Measurements from ENCODE around the gene RFX6.
"Not testable (repeated sequence)": the region's sequence is repeated elsewhere in the genome, so short reads cannot be mapped to it uniquely, and the experiment has no call there.

RFX6 gene, protein sequence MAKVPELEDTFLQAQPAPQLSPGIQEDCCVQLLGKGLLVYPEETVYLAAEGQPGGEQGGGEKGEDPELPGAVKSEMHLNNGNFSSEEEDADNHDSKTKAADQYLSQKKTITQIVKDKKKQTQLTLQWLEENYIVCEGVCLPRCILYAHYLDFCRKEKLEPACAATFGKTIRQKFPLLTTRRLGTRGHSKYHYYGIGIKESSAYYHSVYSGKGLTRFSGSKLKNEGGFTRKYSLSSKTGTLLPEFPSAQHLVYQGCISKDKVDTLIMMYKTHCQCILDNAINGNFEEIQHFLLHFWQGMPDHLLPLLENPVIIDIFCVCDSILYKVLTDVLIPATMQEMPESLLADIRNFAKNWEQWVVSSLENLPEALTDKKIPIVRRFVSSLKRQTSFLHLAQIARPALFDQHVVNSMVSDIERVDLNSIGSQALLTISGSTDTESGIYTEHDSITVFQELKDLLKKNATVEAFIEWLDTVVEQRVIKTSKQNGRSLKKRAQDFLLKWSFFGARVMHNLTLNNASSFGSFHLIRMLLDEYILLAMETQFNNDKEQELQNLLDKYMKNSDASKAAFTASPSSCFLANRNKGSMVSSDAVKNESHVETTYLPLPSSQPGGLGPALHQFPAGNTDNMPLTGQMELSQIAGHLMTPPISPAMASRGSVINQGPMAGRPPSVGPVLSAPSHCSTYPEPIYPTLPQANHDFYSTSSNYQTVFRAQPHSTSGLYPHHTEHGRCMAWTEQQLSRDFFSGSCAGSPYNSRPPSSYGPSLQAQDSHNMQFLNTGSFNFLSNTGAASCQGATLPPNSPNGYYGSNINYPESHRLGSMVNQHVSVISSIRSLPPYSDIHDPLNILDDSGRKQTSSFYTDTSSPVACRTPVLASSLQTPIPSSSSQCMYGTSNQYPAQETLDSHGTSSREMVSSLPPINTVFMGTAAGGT
- 0 to 0.07 reads per million in 2 donors for total RNA-seq

DNA sequence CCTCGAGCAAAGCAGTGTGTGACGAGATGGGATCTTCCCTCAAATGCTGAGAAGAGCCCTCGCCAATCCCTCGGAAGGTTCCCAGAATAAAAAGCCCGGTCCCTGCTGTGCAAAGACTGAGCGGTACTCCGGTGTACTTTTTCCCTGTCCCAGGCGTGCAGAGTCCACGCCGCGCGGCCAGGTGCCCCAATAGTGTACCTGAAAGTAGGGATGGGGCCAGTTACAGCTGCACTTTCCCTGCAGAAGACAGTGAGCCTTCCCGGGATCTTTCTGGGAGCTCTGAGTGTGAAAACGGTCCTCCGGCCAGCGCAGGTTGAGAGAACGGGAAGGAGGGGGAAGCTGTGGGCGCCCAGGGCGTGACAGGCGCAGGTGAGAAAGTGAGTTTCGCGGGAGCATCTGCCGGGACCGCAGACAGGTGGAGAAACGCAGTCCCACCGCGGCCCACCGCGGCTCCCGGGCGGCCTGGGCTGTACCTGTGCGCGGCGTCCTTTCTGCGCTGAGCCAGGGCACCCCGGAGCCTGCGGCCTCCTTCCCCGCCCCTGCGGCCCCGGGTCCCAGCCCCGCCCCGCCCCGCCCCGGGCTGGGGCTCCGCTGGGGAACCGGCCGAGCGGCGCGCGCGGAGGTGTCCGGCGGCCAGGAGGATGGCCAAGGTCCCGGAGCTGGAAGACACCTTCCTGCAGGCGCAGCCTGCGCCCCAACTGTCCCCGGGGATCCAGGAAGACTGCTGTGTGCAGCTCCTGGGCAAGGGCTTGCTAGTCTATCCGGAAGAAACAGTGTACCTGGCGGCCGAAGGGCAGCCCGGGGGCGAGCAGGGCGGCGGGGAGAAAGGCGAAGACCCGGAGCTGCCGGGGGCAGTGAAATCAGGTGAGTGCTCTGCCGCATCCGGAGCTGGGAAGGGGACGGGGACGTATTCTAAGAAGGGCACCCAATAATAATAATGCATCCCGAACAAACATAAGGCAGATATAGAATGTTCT, at the start of gene RFX6:
Gene RFX6, plus strand, starts transcription at position 608 of the 977 bp plus-strand sequence. Its CDS starts 34 bp downstream, at position 642.
- no peak for DNase-seq

DNA sequence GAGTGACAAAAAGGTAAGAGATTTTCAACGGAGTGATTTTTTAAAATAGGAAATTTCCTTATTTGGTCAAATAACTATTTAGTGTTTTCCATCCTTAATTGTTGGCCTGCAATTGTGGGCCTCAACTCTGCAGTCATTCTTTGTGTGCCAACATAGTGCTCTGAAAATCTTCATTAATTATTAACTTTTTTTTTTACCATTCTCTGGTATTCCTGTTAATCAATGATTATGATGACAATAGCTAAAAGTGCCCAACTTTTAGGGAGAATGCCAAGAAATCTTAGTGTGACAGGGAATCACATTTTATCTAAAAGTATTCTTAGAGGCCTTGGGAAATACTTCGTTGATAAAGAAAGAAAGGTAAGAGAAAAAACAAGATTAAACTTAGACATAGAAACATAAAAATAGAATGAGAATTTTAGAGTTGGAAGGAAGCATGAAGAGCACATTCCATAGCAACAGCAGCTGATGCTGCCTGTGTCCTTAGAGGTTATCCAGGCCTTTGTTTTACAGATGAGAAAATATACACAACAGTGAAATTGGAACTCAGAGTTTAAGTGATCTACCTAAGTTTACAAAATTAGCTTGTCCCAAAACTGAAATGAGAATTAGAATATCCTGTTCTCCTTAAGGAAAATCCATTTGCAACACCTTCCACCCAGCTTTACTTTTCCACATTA, 49.3 kb upstream of the RFX6 start:
- DNase-seq, result no peak

DNA sequence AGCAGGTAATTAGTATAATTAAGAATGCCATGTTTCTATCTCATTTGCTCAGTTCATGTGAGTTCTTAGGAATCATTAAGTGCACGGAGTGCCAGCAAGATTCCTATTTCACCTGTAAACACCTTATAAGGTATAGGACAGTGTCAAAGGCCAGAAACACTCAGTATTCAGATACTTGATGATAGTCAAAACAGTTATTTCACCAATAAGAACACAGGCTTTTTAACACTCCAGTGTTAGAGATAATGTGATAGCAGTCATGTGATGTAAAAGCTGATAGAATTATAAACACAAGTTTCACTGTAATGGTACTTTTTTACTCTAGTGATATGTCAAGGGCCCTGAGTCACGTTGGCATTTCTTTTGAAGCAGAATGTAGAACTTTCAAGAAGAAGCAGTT, 48.1 kb upstream of the RFX6 start, which contains the start of gene GPRC6A:
Gene GPRC6A, minus strand, starts transcription at position 101 of the 400 bp plus-strand sequence. Its CDS starts 70 bp downstream, at position 31.
- no peak for DNase-seq

DNA sequence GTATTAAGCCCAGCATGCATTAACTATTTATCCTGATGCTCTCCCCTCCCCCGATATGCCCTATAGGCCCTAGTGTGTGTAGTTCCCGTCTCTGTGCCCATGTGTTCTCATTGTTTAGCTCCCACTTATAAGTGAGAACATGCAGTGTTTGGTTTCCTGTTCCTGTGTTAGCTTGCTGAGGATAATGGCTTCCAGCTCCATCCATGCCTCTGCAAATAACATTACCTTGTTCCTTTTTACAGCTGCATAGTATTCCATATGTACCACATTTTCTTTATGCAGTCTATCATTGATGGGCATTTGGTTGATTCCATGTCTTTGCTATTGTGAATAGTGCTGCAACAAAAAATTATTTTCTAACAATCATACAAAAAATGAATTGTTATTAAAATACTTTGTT, 42.5 kb upstream of the RFX6 start:
- not testable (repeated sequence) for DNase-seq

DNA sequence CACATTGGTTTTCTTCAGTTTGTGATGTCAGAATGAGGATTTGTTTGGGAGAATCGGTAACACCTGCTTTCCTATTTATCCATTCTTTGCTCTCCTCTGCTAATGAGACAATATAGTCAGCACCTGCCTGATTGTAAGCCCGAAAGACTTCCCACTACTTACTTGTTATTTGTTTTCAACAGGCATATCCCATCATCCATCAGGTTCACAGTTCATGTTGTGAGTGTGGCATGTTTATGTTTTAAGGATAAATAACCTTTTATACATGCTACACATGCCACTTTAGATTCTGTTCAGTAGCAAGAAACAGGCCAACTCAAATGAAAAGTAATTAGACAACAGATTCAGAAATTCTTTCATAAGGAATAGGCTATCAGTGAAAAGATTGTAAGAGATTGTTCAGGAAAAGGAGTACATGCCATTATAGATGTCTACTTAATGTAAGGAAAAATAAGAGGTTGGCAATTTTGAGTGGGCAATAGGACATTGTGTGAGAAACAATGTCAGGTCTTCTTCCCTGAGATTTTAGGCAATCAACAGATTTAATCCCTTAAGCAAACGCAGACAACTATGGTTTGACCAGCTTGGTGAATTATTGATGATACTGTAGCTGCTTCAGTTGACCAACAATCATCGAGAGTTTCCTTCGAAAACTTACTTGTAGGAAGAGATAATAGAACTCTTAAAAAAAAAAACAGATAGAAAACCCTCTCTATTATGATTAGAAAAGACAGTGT, 40.3 kb upstream of the RFX6 start:
- no peak for DNase-seq

DNA sequence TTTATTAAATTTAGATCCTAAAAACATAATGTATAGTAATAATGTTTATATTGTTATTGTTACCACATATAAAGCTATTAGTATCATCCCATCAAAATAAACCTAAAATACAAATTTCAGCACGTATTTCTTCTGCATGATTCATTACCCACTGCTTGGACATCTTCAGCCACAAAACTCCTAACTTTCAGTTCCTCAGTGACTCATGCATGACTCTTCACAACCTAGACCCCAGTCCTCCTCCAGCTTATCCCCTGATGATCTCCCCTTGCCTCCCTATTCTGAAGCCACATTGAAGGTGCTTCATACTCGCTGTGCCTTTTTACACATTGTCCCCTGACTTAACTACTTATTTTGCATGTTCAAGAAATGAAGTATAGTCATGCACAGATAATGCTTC, 37.0 kb upstream of the RFX6 start:
- DNase-seq, result no peak

DNA sequence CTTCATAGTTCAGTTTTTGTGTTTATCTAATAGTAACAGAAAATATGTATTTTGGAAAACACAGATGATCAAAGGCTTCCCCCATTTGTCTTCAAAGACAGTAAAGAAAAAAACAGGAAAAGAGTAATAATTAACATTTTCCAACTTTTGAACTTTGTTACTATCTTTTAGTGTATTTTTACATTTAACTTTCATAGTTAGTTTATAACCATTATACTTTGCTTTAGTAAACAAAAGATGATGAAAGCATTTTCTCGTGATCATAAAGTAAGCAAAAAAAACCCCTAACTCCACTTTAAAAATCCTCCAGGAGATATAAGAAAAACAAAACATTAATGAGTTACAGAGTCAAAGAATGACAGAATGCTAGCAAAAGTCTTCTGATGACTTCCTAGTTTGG, 34.6 kb upstream of the RFX6 start:
- no peak for DNase-seq

DNA sequence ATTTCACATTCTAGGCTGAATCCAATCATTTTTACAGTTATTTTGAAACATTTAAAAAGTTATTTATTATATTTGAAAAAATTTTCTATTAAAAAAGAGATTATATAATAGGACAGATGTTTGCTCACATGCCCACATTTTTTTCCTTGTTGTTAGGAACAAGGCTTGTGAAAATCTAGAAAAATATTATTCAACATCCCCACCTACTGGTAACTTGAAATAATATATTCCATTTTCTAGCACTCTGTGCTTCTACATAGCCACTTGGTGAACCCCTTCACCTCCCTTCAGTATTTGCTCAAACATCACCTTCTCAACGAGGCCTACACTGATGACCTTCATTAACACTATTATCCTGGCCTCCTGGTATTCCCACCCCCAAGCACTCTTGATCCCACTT, 29.8 kb upstream of the RFX6 start:
- DNase-seq, result peak in 1 of 5 experiments; percentile 11

DNA sequence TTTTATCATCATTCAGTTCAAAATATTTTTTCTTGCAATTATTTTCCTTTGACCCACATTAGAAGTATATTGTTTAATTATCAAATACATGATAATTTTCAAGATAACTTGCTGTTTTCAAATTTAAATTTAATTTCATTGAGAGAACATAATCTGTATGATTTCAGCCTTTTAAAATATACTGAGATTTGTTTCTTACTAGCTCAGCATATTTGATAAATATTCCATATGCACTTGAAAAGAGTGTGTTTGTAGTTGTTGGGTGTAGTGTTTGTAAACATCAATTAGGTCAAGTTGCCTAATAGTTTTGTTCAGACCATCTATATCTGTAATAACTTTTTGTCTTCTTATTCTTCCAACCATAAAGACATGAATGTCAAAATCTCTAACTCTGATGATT, 19.0 kb upstream of the RFX6 start:
- DNase-seq, result no peak

DNA sequence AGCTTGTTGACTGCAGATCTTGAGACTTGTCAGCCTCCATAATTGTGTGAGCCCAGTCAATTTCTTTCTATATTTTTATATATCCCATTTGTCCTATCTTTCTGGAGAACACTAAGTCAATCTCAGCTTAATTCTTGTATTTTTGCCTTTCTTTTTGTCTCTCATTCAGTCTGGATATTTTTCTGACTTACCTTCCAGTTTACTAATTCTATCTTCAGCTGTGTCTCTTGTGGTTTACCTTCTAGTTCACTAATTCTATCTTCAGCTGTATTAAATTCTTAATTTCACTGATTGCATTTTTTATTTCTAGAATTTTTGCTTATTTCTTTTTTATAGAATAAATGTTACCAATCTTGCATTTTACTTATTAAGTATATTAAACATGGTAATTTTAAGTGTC, 17.8 kb upstream of the RFX6 start:
- no peak for DNase-seq

DNA sequence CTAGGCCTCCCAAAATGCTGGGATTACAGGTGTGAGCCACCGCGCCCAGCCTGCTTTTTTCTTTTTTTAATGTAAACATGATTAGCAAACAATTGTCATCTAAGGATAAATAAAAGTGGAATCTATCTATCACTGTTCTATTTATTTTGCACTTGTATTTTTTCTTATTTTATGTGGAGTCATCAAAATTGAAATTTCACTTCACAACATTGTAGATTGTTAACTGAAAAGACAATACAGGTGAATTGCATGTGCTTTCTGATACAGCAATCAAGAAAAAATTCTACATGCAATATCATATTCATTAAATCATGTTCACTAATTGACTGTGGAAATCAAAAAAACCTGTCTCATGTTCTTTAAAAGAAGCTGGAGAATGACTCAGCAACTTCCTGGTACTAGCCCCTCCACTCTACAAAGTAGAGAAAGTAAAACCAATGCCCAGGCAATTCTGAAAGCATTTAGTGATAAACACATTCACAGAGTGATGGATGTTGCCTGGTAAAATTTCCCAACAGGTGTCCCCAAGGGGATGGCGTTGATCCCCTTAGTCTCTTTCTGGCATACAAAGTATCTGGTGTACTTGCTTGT, 10.7 kb upstream of the RFX6 start:
- DNase-seq, result peak in 1 of 5 experiments; percentile 27

DNA sequence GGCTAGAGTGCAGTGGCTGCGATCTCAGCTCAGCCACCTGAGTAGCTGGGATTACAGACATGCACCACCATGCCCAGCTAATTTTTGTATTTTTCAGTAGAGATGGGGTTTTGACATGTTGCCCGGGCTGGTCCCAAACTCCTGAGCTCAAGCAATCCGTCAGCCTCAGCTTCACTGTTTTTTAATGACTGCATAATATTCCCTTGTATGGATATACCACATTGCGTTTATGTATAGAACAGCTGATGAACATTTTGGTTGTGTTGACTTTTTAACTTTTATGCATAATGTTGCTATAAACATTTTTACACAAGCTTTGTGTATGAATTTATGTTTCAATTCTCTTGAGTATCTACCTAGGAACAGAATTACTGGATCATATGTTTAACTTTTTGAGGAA, 4.3 kb upstream of the RFX6 start:
- no peak for DNase-seq

DNA sequence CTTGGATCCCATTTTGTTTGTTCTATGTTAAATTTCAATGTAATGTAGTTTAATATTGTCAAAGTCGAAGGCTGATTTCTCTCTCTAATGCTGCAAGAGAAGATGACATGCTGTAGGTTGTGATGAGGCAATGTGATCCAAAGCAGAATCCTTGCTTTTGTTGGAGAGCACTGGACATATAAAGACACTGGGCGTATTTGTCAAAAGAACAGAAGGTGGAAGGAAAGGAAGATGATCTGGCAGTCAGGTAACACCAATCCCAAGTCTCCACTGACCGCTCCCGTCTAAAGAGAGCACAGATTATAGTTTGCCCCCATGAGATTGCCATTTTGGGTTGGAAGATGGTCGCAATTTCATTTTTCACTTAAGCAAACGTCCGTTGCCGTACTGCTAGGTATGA, 935 bp upstream of the RFX6 start:
- no peak for DNase-seq

DNA sequence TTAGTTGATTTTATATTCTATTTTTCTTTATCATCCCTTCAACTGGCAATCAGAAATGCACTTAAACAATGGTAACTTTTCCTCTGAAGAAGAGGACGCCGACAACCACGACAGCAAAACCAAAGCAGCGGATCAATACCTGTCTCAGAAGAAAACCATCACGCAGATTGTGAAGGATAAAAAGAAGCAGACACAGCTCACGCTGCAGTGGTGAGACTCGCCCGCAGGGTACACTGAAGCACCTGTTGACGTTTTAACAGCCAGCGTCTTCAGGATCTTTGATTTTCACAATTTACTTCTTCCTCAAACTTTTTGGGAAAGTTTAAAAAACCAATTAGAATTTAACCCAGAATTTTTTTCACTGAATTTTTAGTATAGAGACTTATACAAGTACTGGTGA, 701 bp downstream of the RFX6 start:
- peak in 1 of 5 experiments; percentile 8 for DNase-seq

DNA sequence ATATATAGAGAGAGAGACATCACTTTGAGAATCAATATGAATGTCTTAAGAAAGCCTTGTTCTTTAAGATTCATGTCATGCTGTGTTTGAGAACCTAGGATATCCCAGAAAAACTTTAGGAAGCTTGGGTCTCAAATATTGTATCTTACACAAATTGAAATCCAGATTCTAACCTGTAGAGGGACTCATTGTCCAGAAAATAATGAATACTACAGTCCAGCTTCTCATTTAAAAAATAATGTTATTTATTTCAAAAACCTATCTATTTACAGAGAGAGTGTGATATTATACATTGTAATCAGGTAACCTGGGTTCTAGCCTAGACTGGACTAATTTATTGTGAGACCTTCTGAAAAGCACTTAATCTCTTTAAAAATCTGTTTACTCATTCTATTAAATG, 4.2 kb downstream of the RFX6 start:
- no peak for DNase-seq

DNA sequence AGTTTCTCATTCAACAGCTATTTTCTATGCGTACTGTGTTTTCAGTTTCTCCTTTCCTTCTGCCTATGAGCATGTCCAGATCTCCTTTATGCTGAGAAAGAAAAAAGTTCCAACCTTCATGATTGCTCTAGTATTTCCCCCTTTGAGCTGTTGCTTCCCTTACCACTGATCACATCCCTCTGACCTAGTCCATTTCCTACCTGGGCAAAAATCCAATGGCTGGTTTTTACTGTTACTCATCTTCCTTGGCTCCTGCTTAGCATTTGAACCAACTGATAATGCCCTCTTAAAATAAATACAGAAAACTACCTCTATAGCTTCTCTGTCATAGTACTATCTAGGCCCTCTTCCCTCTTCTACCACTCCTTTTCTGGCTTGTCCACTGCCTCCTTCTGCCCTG, 6.0 kb downstream of the RFX6 start:
- DNase-seq, result no peak

DNA sequence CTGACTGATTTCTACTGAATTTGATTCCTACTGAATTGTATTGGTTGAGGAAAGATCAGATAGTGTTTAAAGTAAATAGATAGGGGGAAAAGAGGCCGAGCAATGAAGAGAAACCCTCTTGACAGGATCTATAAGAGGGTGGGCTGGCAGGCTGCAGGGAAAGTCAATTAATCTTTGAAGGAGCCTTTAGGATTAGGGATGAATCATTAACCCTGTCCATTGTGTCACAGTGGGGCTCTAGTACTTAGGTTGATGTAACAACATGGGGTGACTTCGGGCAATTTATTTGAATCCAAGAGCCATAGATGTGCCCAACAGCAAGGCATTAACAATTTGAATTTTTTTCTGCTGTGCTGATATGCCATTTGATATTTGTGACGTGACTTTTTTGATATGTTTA, 7.5 kb downstream of the RFX6 start:
- no peak for DNase-seq

DNA sequence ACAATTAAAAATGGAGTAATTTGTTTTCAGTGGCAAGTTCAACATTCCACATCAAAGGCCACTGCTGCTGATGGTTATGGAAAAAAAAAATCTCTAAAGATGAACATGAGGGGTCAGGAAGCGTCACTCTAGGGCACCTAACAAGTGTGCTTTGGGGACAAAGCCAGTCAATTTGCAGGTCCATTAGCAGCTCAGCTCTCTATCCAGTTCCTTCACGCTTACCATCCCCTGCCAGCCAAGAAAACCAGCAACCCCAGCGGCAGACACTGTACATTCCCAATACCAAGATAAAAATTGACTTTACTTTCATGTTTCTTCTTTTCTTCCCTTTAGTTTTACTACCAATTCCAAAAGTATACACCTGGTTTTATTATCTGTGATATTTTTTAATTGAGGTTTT, 10.1 kb downstream of the RFX6 start:
- no peak for DNase-seq

DNA sequence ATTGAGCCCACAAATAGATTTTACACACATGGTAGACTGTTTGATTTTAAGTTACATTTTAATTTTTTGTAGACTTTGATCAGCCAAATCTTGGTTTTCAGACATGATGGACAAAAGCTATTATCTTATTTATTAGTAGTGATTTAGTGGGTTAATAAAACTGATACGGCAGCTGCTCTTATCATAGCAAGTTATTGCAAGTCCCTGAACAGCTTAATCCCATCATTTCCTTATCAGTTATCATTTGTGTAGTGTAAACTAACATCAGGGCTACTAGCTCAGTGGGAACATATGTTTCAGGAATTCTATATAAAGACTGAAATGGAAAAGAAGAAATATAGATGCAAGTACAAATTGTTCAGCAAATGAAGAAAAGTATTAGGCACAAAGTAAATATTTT, 10.9 kb downstream of the RFX6 start:
- no peak for DNase-seq

DNA sequence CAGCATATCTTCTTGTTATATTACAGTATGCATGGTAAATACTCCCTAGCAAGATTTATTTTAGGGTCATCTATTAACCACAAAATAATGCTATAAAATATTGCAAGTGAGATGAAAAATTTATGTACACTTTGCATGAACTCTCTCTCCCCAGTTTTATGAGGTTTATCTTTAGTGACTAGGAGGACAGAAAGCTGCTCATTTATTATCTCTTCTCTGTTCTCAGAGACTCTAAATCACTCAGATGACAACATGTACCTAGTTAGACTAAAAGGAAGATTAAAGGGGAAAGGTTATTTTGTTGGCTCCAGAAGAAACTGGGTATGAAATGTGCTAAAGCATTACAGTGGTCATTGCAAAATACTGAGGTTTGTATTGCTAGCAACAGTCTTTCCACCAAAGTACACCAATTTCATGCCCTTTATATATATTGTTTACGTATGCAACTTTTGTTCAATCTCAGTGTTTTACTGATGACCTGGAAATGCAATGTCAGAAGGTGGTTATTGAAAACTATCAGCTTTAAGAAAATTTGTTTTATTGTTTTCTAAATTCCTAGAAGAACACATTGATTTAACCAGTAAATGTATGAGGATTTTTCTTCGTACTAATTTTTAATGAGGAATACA, 11.8 kb downstream of the RFX6 start:
- no peak for DNase-seq

All from T-helper 2 cell (primary cell).